Gastrocnemius medialis (tissue), 4 donors: ENCODE data around the gene GRAMD1C. TPM values are rescaled to one million over a fixed set of nuclear protein-coding genes. Genes with fewer than 3 reads are reported as not detected.

Source experiments
- ATAC-seq, 2 donors: fragments of 150-250 bp; one replicate each; pipeline ENCODE4 v1.9.1; 2016
- DNase-seq, 2 donors: peaks; one replicate each; pipeline ENCODE4 v3.0.0-alpha.2; 2019
- H3K27ac ChIP-seq, 4 donors: fragments of 200-600 bp; sonication (generic); 1 replicate in 1 of 4; 2 replicates in 3 of 4; pipeline ENCODE4 v1.5.1; 2016 to 2018; ENCODE audit warnings: mild to moderate bottlenecking in 2 of 4, moderate library complexity in 1 of 4
- H3K27me3 ChIP-seq, 3 donors: fragments of 200-600 bp; sonication (generic) in 2 of 3; 1 replicate in 1 of 3; 2 replicates in 2 of 3; pipeline versions ENCODE4 v1.5.1 to v1.6.0; 2016 to 2019; ENCODE audit warnings: mild to moderate bottlenecking in 1 of 3, moderate library complexity in 1 of 3
- H3K36me3 ChIP-seq, 2 donors: fragments of 200-600 bp; sonication (generic) in 1 of 2; one replicate each; pipeline ENCODE4 v1.5.1; 2017 to 2018
- H3K4me1 ChIP-seq, 2 donors: fragments of 200-600 bp; sonication (generic) in 1 of 2; one replicate each; pipeline ENCODE4 v1.5.1; 2016 to 2017; ENCODE audit warnings: mild to moderate bottlenecking in 2 of 2
- H3K4me3 ChIP-seq, 4 donors: fragments of 200-600 bp; sonication (generic) in 3 of 4; 1 replicate in 1 of 4; 2 replicates in 3 of 4; pipeline ENCODE4 v1.5.1; 2016 to 2019; ENCODE audit warnings: mild to moderate bottlenecking in 2 of 4
- H3K9me3 ChIP-seq, 3 donors: fragments of 200-600 bp; sonication (generic) in 2 of 3; 1 replicate in 1 of 3; 2 replicates in 2 of 3; pipeline ENCODE4 v1.5.1; 2016 to 2019
- CTCF ChIP-seq, 5 experiments: fragments of 450-650 bp in 3 of 5; fragments of 200-600 bp in 2 of 5; sonication (generic) in 2 of 5; IDR thresholded peaks in 4 of 5; conservative IDR thresholded peaks in 1 of 5; 1 replicate in 4 of 5; 2 replicates in 1 of 5; pipeline ENCODE4 v1.5.1; 2016 to 2019; ENCODE audit warnings: antibody characterized with exemption in 5 of 5, mild to moderate bottlenecking in 3 of 5, moderate library complexity in 3 of 5
- POLR2A ChIP-seq, 2 donors: fragments of 450-650 bp; IDR thresholded peaks; one replicate each; pipeline ENCODE4 v1.6.1; 2017; ENCODE audit warnings: antibody characterized with exemption in 2 of 2, mild to moderate bottlenecking in 2 of 2, moderate library complexity in 2 of 2
- in situ Hi-C, 4 donors: fragments of 200-750 bp; cut with MboI; loops; one replicate each; pipeline versions ENCODE4 v1.15.0 to v1.8.0; 2017; ENCODE audit warnings: low sequenced_read_pairs in 4 of 4
- intact Hi-C: fragments of 100-400 bp; cut with DNase I; formaldehyde crosslinking; loops from one replicate; pipeline ENCODE4 v1.15.1; 2023; ENCODE audit warnings: low total_unique reads
- total RNA-seq, 4 donors: library from RNA; depleted of rRNA; stranded (reverse); fragments of >200 nt; gene quantifications; one replicate each; pipeline versions ENCODE4 v1.1.0 to v1.2.3, GENCODE V29; 2016

Gene GRAMD1C
- total RNA-seq, 4 donors from 2014 or later: 0.29 to 0.95 TPM; not detected in 2

- ATAC-seq (no peak), DNase-seq (no peak)
- in situ Hi-C loops (no loop called here), intact Hi-C loops (no loop called here)
- Histone ChIP-seq H3K27me3 (no peaks in the 10 kb centered on the region), H3K36me3 (no peaks in the 10 kb centered on the region), H3K4me3 (no peak overlapping the region), H3K4me1 (no peaks in the 10 kb centered on the region), H3K9me3 (no peaks in the 10 kb centered on the region), H3K27ac (no peak overlapping the region)
- TF ChIP-seq CTCF (IDR thresholded peaks at IDR 0.05 in 4 of 5, conservative IDR thresholded peaks at IDR 0.05 in 1 of 5) (no peak), POLR2A (IDR thresholded peaks at IDR 0.05) (no peak)
Measured at GRCh38 chr3:113832477-113833164, 6.0 kb upstream of the GRAMD1C start.

DNA sequence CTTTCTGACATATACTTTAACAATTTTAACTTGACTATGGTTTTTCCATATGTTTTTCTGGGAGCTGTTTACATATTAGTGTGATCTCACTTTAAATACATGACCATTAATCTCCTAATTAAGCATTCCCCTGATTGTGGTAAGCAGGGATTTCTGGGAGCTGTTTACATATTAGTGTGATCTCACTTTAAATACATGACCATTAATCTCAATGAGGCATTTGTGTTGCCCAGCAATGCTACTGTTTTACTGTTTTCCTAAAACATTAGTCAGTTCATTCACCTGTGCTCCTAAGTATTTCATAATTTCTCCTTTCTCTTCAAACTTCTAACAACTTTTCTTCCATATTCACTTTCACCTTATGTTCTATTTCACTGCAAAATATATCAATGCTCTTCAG, 3.6 kb upstream of the GRAMD1C start:
- no peak for DNase-seq
- Histone ChIP-seq H3K36me3 (no peaks in the 10 kb centered on the region), H3K27me3 (no peaks in the 10 kb centered on the region), H3K9me3 (no peaks in the 10 kb centered on the region), H3K4me1 (peaks cover 0 to 6% of the 10 kb centered on the region in 2 donors), H3K27ac (no peak overlapping the region), H3K4me3 (no peak overlapping the region)
- intact Hi-C loops: loop anchor here (5.0 kb wide), 1 partner anchor 1977 kb away; no protein-coding TSS in a partner anchor
- TF ChIP-seq POLR2A (IDR thresholded peaks at IDR 0.05) (no peak), CTCF (IDR thresholded peaks at IDR 0.05 in 4 of 5, conservative IDR thresholded peaks at IDR 0.05 in 1 of 5) (no peak)
- in situ Hi-C loops: no loop called here
- no peak for ATAC-seq

DNA sequence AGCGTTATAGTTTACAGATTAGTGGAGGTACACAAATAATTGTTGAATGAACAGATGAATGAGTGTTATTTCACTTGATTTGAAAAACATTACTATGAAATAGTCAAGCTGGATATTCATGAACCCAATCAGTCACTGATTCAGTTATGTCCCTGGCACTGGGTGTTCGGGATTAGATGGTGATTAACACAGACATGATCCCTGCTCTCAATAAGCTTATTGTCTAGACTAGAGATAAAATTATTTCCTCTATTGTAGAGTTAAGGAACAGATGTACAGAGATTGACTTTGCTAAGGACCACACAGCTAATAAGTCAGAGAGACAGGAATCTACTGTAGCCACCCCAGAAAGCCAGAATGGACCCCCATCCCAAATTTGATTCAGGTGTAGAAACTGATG, 963 bp downstream of the GRAMD1C start:
- TF ChIP-seq CTCF (IDR thresholded peaks at IDR 0.05 in 4 of 5, conservative IDR thresholded peaks at IDR 0.05 in 1 of 5): no peak
- no peak for TF ChIP-seq POLR2A (IDR thresholded peaks at IDR 0.05)
- Histone ChIP-seq H3K27me3 (no peaks in the 10 kb centered on the region), H3K9me3 (no peaks in the 10 kb centered on the region), H3K36me3 (no peaks in the 10 kb centered on the region), H3K4me3 (peak overlapping the region in 2 of 4 donors; percentile 28 to 57), H3K4me1 (peaks cover 0 to 6% of the 10 kb centered on the region in 2 donors), H3K27ac (no peak overlapping the region)
- in situ Hi-C loops (no loop called here), intact Hi-C loops (loop anchor here (1.0 to 5.0 kb wide), 4 partner anchors 73 to 1973 kb away; partner anchors contain the start of genes CCDC191 and QTRT2)
- ATAC-seq (no peak), DNase-seq (no peak)

- no peak for ATAC-seq
- no peak overlapping the region for H3K27ac ChIP-seq
- DNase-seq: no peak
- H3K4me3 ChIP-seq: no peak overlapping the region
- H3K4me1 ChIP-seq: no peaks in the 10 kb centered on the region
- H3K27me3 ChIP-seq: no peaks in the 10 kb centered on the region
- TF ChIP-seq CTCF (IDR thresholded peaks at IDR 0.05 in 4 of 5, conservative IDR thresholded peaks at IDR 0.05 in 1 of 5) (peak in 2 of 5 experiments; percentile 28 to 43), POLR2A (IDR thresholded peaks at IDR 0.05) (no peak)
- H3K36me3 ChIP-seq: no peaks in the 10 kb centered on the region
- intact Hi-C loops (no loop called here), in situ Hi-C loops (loop anchor here in 1 of 4 donors (10.0 kb wide), 1 partner anchor 210 kb away; the partner anchor contains the start of genes CCDC191 and QTRT2)
- no peaks in the 10 kb centered on the region for H3K9me3 ChIP-seq
Measured at GRCh38 chr3:113844622-113845222, 6.1 kb downstream of the GRAMD1C start.
